Type B pancreatic cell (in vitro differentiated cells): ENCODE data around the gene ATAT1. TPM values are rescaled to one million over a fixed set of nuclear protein-coding genes. Genes with fewer than 3 reads are reported as not detected.

Experiments
- DNase-seq: peaks from one replicate; pipeline ENCODE4 v3.0.0; 2021; ENCODE audit warnings: mixed read lengths; ENCODE audit not compliant: unreplicated experiment; ENCODE audit errors: extremely low spot score
- H3K27ac Mint-ChIP-seq: 2 replicates; pipeline ENCODE4 v1.8.0; 2021; ENCODE audit warnings: mild to moderate bottlenecking, mixed read lengths
- H3K27me3 Mint-ChIP-seq: 2 replicates; pipeline ENCODE4 v1.8.0; 2021; ENCODE audit warnings: mixed read lengths
- H3K36me3 Mint-ChIP-seq: 2 replicates; pipeline ENCODE4 v1.8.0; 2021; ENCODE audit warnings: mixed read lengths
- H3K4me1 Mint-ChIP-seq: one replicate; pipeline ENCODE4 v1.8.0; 2021; ENCODE audit warnings: mixed read lengths; ENCODE audit not compliant: unreplicated experiment
- H3K4me3 Mint-ChIP-seq: 2 replicates; pipeline ENCODE4 v1.8.0; 2021; ENCODE audit warnings: mild to moderate bottlenecking, mixed read lengths
- H3K9me3 Mint-ChIP-seq: 2 replicates; pipeline ENCODE4 v1.8.0; 2021; ENCODE audit warnings: mixed read lengths
- total RNA-seq: library from RNA; stranded (reverse); gene quantifications from 2 replicates; pipeline ENCODE4 v1.2.1, GENCODE V29; 2021; ENCODE audit warnings: low replicate concordance
- TF ChIP-seq, protein P1 (sequence below): fragments of 200-600 bp; sonication (generic); conservative IDR thresholded peaks from 2 replicates; pipeline ENCODE4 v1.5.0; 2021; ENCODE audit warnings: antibody characterized with exemption, mild to moderate bottlenecking

ATAT1 gene
- total RNA-seq, 1 donor from 2014 or later = 47.0 TPM

DNA sequence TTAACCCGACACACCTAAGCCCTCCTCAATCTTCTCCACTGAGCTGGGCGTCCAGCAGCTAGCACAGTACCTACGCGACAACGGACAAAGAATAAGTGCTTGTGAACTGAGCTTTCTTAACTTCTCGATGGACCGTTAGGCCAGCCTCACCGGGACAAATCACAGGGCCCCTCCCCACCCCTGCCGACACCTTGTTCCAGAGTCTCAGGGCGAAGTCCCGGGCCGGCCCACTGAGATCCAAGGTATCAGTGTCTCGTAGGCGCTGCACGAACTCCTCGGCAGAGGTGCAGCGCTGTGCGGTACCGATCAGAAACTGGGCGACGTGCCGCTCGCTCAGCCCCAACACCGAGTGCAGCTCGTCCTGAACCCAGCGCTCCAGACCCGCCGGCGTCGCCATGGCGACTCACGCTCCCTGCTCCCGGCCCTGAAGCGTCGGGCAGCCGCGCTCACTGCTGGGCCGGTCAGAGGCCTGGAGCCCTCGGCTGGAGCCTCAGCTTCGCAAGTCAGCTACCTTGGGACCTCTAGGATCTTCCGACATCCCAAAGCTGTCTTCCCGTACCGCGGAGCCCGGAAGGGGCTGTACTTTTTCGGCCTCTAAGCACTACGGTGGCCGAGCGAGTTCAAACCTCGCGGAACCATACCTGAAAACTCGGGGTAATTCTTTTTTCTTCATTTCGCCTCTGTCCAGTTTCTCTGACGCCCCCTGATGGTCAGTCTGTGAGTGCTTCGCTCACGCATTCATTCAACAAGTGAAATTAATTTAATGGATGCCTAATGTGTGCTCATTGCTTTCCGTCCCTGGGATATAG, 46.0 kb downstream of the ATAT1 start, which contains the start of gene DHX16:
DHX16 (minus strand) TSS at position 562 of the 809 bp plus-strand sequence; CDS start at position 397, 165 bp downstream.
- H3K36me3 Mint-ChIP-seq = peaks cover 6% of the 10 kb centered on the region
- peak; percentile 92 for DNase-seq
- no peaks in the 10 kb centered on the region for H3K9me3 Mint-ChIP-seq
- peaks cover 8% of the 10 kb centered on the region for H3K4me1 Mint-ChIP-seq
- TF ChIP-seq, protein P1, sequence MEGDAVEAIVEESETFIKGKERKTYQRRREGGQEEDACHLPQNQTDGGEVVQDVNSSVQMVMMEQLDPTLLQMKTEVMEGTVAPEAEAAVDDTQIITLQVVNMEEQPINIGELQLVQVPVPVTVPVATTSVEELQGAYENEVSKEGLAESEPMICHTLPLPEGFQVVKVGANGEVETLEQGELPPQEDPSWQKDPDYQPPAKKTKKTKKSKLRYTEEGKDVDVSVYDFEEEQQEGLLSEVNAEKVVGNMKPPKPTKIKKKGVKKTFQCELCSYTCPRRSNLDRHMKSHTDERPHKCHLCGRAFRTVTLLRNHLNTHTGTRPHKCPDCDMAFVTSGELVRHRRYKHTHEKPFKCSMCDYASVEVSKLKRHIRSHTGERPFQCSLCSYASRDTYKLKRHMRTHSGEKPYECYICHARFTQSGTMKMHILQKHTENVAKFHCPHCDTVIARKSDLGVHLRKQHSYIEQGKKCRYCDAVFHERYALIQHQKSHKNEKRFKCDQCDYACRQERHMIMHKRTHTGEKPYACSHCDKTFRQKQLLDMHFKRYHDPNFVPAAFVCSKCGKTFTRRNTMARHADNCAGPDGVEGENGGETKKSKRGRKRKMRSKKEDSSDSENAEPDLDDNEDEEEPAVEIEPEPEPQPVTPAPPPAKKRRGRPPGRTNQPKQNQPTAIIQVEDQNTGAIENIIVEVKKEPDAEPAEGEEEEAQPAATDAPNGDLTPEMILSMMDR = peak; percentile 92
- H3K27ac Mint-ChIP-seq = peak within 1 kb of the TSS; percentile 84
- H3K27me3 Mint-ChIP-seq = no peaks in the 10 kb centered on the region
- peak within 1 kb of the TSS; percentile 86 for H3K4me3 Mint-ChIP-seq

DNA sequence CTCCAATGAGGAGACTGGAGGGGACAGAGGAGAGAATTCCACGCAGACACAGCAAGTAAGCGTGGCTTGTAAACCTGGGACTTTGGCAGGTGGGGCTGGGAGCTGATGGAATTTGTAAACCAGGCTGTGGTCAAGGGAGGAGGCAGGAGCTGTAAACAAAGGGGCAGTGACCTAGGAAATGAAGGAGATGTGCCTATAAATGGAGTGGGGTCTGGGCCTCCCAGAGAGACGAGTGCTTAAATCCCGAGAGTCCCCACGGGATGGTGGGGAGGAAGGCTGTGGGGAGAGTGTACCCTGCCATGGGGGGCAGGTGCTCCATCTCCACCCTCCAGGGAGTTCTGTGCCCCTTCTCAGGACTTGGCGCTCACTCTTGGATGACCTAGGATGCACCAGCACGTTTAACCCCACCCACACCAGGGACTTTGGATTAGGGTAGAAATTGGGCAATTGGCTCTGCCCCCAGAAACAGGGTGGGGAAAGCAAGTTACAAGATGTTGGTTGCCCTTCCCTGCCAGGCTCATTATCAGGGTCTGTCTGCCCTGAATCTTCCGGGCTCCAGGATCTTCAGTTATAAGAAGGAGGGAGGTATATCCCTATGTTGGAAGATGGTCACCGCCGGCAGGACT, 50.1 kb downstream of the ATAT1 start:
- Mint-ChIP-seq H3K36me3 (peaks cover 6% of the 10 kb centered on the region), H3K9me3 (no peaks in the 10 kb centered on the region), H3K4me1 (peaks cover 18% of the 10 kb centered on the region), H3K27me3 (no peaks in the 10 kb centered on the region), H3K4me3 (no peak overlapping the region), H3K27ac (no peak overlapping the region)
- DNase-seq = no peak
- TF ChIP-seq, protein P1 = no peak

DNA sequence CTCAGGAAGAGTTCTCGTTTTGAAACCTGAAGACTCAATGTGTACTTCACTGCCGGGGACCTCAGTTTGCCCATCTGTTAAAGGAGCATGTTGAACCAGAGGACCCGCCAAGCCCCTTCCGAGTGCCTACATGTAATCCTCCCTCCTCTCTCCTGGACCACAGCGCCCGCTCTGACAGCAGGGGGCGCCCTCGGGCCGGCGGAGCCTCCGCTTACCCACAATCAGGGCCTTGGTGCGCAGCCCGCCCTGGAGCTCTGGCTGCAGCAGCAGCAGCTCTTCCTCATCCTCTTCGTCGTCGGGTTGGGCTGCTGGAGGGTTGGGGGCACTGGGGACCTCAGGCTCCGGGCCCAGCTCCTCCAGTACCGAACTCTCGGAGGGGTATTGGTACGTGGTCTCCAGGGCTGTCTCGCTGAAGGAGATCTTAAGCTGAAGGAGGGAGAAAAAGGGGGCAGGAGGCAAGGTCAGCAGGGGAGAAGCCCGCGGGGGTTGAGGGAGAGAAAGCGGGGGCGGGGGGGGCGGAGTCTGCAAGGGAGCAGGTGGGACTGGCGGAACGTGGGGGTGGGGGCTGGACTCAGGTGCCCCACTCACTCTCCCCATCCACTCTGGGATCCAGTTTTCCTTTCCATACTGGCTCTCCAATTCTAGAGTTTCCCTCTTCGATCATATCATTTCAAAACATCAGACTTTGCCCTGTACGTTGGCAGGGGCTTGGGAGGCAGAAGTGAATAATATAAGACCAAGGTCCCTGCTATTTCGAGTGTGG, 52.5 kb downstream of the ATAT1 start:
- Mint-ChIP-seq H3K27me3 (no peaks in the 10 kb centered on the region), H3K27ac (no peak overlapping the region)

DNA sequence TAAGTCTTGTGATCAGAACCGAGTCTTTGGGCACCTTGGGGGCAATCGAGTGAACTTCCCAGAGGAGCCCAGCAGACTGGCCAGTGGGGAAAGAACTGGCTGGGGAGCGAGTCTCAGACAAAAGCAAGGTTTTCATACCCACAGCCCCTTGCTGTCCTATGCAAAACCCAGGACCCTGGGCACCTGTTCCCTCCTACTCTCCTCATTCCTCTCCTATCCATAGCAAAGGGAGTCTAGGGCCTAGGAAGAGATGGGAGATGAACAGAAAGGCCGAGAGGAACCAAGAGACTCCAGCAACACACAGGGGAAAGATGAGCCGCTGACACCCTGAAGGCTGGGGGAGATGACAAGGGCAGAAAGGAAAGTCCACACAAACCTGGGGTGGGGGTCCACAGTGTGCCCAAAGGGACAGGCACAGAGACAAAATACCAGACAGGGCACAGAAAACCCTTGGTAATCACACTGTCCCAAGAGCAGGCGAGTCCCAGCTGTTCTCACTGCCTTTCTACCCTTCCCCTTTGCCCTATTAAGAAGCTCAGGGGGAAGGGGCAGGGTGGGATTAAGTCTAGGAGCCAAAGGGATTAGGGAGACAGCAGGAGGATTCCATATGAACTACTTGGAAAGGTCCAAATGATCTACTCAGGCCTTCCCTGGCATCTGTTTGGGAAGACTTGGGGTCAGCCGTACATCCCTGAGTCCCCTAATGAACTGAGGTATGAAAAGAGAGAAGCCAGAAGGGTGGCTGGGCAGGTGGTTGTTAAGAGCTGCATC, 53.3 kb downstream of the ATAT1 start:
- Mint-ChIP-seq H3K27me3 (no peaks in the 10 kb centered on the region), H3K9me3 (no peaks in the 10 kb centered on the region), H3K4me1 (peaks cover 38% of the 10 kb centered on the region), H3K36me3 (peaks cover 10% of the 10 kb centered on the region), H3K27ac (no peak overlapping the region), H3K4me3 (peak overlapping the region; percentile 54)
- no peak for DNase-seq
- TF ChIP-seq, protein P1 = no peak

More for the DNA sequence above, 52.5 kb downstream of the ATAT1 start:
- TF ChIP-seq, protein P1 = peak; percentile 97
- peaks cover 9% of the 10 kb centered on the region for H3K36me3 Mint-ChIP-seq
- peaks cover 33% of the 10 kb centered on the region for H3K4me1 Mint-ChIP-seq
- no peaks in the 10 kb centered on the region for H3K9me3 Mint-ChIP-seq
- peak; percentile 94 for DNase-seq
- peak overlapping the region; percentile 31 for H3K4me3 Mint-ChIP-seq

DNA sequence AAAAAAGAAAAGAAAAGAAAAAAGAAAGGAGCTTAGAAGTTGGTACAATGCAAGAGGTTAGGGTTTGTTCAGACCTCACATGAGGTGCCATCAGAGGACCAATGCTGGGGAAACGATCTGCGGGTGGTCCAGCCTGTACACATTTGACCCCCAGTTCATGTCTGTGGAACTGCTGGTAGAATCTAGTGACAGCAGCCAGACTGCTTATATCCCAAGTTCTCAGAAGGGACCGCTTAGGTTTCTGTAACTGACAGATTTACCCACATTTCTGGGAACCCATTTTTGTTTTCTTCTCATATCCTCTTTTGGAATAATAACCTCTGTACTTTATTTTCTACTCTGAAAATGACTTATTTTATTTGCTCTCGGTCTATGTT, 55.1 kb downstream of the ATAT1 start:
- TF ChIP-seq, protein P1 = no peak
- peaks cover 49% of the 10 kb centered on the region for H3K4me1 Mint-ChIP-seq

More for the DNA sequence above, 55.1 kb downstream of the ATAT1 start:
- Mint-ChIP-seq H3K9me3 (no peaks in the 10 kb centered on the region), H3K27me3 (no peaks in the 10 kb centered on the region), H3K4me3 (peak overlapping the region; percentile 87), H3K27ac (peak overlapping the region; percentile 92), H3K36me3 (peaks cover 10% of the 10 kb centered on the region)
- DNase-seq = no peak
